Testis (tissue), 3 donors: ENCODE measurements around the gene COMMD2. TPM values are rescaled to one million over a fixed set of nuclear protein-coding genes. Genes with fewer than 3 reads are reported as not detected.

ENCODE experiments used
- DNase-seq: peaks from one replicate; pipeline ENCODE4 v3.0.0-alpha.2; 2019
- H3K27ac ChIP-seq, 2 donors: fragments of 200-600 bp; sonication (generic); one replicate each; pipeline ENCODE4 v1.5.1; 2019
- H3K27me3 ChIP-seq: fragments of 200-600 bp; sonication (generic); one replicate; pipeline ENCODE4 v1.5.1; 2019
- H3K36me3 ChIP-seq: fragments of 200-600 bp; sonication (generic); one replicate; pipeline ENCODE4 v1.5.1; 2017; ENCODE audit warnings: low read depth; ENCODE audit errors: missing control alignments
- H3K4me1 ChIP-seq: fragments of 200-600 bp; sonication (generic); one replicate; pipeline ENCODE4 v1.5.1; 2019
- H3K4me3 ChIP-seq, 2 donors: fragments of 200-600 bp; sonication (generic); one replicate each; pipeline ENCODE4 v1.5.1; 2017 to 2019
- H3K9me3 ChIP-seq: fragments of 200-600 bp; sonication (generic); one replicate; pipeline ENCODE4 v1.5.1; 2017
- POLR2A ChIP-seq: fragments of 450-650 bp; IDR thresholded peaks from one replicate; pipeline ENCODE4 v1.6.1; 2017; ENCODE audit warnings: antibody characterized with exemption, mild to moderate bottlenecking, moderate library complexity
- WGBS, 2 donors: methylation state at CpG; one replicate each; pipeline ENCODE4 v1.1.5; 2018; 5-methylcytosine and 5-hydroxymethylcytosine counted together
- intact Hi-C: fragments of 100-400 bp; cut with DNase I; formaldehyde crosslinking; loops from one replicate; pipeline ENCODE4 v1.15.1; 2023; ENCODE audit warnings: low total_unique reads
- polyA plus RNA-seq: library from polyadenylated mRNA; stranded (reverse); fragments of 350-450 nt; fragmentation: Illumina TruSeq; extraction: RNeasy Lipid Tissue Mini Kit (QIAGEN cat#74804); gene quantifications from one replicate; pipeline ENCODE4 v1.2.3, GENCODE V29; 2014; ENCODE audit warnings: low read depth, low replicate concordance; ENCODE audit not compliant: insufficient read depth
- total RNA-seq, 2 donors: library from RNA; depleted of rRNA; stranded (reverse); fragments of >200 nt; gene quantifications; one replicate each; pipeline ENCODE4 v1.2.3, GENCODE V29; 2016
- TF ChIP-seq, protein P1 (sequence below), 3 experiments: fragments of 450-650 bp in 2 of 3; fragments of 200-600 bp in 1 of 3; sonication (generic) in 1 of 3; IDR thresholded peaks; one replicate each; pipeline ENCODE4 v1.5.1; 2016 to 2019; ENCODE audit warnings: antibody characterized with exemption in 3 of 3, mild to moderate bottlenecking in 2 of 3, moderate library complexity in 1 of 3

Gene COMMD2
- total and polyA plus RNA-seq, 3 donors from 2014 or later, result 19.9 to 27.7 (median 21.8) TPM

DNA sequence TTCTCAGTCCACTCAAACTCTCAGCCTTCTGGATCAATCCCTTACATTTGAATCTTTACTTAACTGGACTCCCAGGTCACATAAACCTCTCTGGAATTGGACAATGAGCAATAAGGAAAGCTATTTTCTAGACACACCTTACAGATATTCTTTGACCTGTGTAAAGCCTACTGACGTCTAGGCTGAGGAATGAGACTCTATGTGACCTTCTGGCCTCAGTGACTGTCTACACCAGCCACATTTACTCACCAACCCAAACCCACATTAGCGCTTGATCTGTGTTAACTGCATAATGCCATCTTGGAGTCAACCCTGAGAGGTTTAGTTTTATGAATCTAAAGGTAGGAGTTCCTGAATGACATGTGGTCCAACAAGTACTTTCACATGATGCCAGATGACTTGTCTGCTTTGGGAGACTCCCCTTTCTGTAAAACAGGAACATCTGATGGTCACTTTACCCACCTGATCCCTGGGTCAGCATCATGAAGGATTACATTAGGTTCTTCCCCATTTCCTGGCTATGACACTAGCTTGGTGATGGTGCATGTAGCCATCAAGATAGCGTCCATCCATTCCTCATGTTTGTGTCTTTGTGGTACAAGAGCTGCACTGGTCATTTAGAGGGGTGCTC, 11.4 kb upstream of the COMMD2 start:
- Histone ChIP-seq H3K27me3 (no peaks in the 10 kb centered on the region), H3K36me3 (no peaks in the 10 kb centered on the region), H3K4me3 (no peak overlapping the region), H3K9me3 (no peaks in the 10 kb centered on the region), H3K27ac (no peak overlapping the region), H3K4me1 (no peaks in the 10 kb centered on the region)
- 85 to 90% methylated on average over 3 of the region's 3 CpGs for WGBS, 2 donors
- TF ChIP-seq, protein P1, sequence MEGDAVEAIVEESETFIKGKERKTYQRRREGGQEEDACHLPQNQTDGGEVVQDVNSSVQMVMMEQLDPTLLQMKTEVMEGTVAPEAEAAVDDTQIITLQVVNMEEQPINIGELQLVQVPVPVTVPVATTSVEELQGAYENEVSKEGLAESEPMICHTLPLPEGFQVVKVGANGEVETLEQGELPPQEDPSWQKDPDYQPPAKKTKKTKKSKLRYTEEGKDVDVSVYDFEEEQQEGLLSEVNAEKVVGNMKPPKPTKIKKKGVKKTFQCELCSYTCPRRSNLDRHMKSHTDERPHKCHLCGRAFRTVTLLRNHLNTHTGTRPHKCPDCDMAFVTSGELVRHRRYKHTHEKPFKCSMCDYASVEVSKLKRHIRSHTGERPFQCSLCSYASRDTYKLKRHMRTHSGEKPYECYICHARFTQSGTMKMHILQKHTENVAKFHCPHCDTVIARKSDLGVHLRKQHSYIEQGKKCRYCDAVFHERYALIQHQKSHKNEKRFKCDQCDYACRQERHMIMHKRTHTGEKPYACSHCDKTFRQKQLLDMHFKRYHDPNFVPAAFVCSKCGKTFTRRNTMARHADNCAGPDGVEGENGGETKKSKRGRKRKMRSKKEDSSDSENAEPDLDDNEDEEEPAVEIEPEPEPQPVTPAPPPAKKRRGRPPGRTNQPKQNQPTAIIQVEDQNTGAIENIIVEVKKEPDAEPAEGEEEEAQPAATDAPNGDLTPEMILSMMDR (IDR thresholded peaks at IDR 0.05), result no peak
- TF ChIP-seq POLR2A, result no peak
- DNase-seq, result no peak
- intact Hi-C loops, result no loop called here

DNA sequence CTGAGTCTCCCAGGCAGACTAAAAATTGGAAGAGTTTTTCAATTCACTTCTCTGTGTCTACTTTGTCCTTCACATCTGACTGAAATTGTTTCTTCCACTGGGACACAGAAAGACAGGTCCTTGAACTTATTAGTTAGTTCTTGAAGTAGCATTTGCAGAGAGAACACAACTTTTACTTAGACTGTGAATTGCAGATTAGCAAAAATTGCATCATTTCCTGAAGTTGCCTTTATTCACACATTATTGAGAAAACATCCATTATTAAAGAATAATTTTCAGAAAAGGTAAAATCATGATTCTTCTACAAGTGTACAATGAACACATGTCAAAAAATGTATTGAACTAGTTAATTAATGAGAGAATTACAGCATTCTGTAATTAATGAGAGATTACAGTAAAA, 1.4 kb upstream of the COMMD2 start:
- intact Hi-C loops, result no loop called here
- Histone ChIP-seq H3K4me3 (no peak overlapping the region), H3K4me1 (peaks cover 6% of the 10 kb centered on the region), H3K36me3 (no peaks in the 10 kb centered on the region), H3K9me3 (no peaks in the 10 kb centered on the region), H3K27ac (no peak overlapping the region), H3K27me3 (no peaks in the 10 kb centered on the region)
- DNase-seq, result no peak
- TF ChIP-seq, protein P1 (IDR thresholded peaks at IDR 0.05), result no peak
- TF ChIP-seq POLR2A, result no peak

DNA sequence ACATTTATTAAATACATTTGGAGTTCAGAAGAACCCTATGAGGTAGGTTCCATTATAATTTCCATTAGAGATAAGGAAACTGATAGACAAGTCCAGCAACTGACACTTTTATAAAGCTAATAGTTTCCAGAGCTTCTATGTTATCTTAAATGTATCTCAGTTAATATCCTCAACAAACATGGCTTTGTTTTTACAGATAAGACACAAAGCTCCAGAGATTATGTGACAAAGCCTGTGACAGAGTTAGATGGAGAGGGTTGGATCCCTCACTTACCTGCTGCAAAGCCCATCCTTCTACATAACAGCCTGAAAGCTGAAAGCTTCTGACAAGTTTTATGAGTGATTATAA, 473 bp upstream of the COMMD2 start:
- H3K27ac ChIP-seq, result peak overlapping the region in 1 of 2 donors; percentile 73
- no peaks in the 10 kb centered on the region for H3K36me3 ChIP-seq
- peak overlapping the region; percentile 84 to 88 for H3K4me3 ChIP-seq
- no peak for TF ChIP-seq POLR2A
- TF ChIP-seq, protein P1 (IDR thresholded peaks at IDR 0.05), result no peak
- H3K27me3 ChIP-seq, result no peaks in the 10 kb centered on the region
- intact Hi-C loops, result no loop called here
- H3K9me3 ChIP-seq, result no peaks in the 10 kb centered on the region
- H3K4me1 ChIP-seq, result peaks cover 6% of the 10 kb centered on the region
- DNase-seq, result no peak

DNA sequence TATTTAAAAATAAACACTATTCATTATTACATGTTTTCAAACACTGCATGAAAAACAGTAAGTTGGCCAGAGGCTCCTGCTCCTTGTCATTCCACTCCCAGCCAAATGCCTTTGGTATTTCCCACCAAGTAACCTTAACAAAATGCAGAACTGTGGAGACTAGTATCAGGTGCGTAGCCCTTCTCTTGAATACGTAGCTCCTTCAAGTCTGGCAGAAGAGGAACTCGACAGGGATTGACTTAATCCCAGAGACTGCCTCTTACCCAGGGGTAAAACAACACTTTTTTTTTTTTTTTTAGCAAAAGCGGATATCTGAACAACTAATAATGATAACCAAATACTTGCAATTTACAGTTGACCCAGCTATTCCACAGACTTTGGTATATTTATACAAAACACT, 738 bp downstream of the COMMD2 start:
- no peak for DNase-seq
- H3K4me3 ChIP-seq, result peak overlapping the region; percentile 84 to 88
- peak overlapping the region; percentile 73 to 78 for H3K27ac ChIP-seq
- H3K9me3 ChIP-seq, result no peaks in the 10 kb centered on the region
- intact Hi-C loops, result no loop called here
- TF ChIP-seq POLR2A, result no peak
- TF ChIP-seq, protein P1 (IDR thresholded peaks at IDR 0.05), result no peak
- 7 to 10% methylated on average over 4 of the region's 4 CpGs for WGBS, 2 donors
- H3K4me1 ChIP-seq, result peaks cover 6% of the 10 kb centered on the region
- no peaks in the 10 kb centered on the region for H3K36me3 ChIP-seq
- no peaks in the 10 kb centered on the region for H3K27me3 ChIP-seq

DNA sequence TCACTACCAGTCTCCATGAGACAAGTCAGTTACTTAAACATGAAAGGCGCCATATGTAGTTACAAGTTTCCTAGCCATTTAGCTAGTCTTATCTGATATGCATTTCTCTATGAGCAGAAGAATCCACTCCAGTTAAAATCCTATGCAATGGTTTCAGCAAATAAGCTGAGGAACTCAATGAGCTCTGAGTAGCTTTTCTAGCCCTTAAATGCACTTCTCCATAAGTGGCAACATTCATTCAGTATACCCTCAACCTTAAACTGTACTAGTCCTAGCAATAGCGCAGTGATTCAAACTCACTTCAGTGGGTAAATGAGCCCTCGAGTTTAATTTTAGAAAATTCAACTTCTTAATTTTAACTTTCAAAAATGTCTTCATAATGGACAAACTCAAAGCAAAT, 7.7 kb downstream of the COMMD2 start:
- intact Hi-C loops, result no loop called here
- TF ChIP-seq, protein P1 (IDR thresholded peaks at IDR 0.05), result no peak
- no peak for TF ChIP-seq POLR2A
- DNase-seq, result no peak
- 96 to 97% methylated on average over 3 of the region's 3 CpGs for WGBS, 2 donors
- Histone ChIP-seq H3K9me3 (no peaks in the 10 kb centered on the region), H3K27me3 (no peaks in the 10 kb centered on the region), H3K4me3 (no peak overlapping the region), H3K27ac (no peak overlapping the region), H3K4me1 (no peaks in the 10 kb centered on the region), H3K36me3 (no peaks in the 10 kb centered on the region)
